GM21619 (cell line): ENCODE data around the gene PCDHB9.
"Not testable (repeated sequence)": the region's sequence is repeated elsewhere in the genome, so short reads cannot be mapped to it uniquely, and the experiment has no call there.

Source experiments
- ATAC-seq: cut with Tn5 transposase; IDR thresholded peaks from one replicate; pipeline ENCODE4 v1.9.1; 2021; ENCODE audit not compliant: unreplicated experiment

The PCDHB9 gene

GRCh38 chr5:141186897-141187512 lies at the start of gene PCDHB9:
PCDHB9 (plus strand) TSS chr5:141187161; CDS start chr5:141187319, 158 bp downstream.
- ATAC-seq = no peak

GRCh38 chr5:141137346-141137745 lies 49.6 kb upstream of the PCDHB9 start:
- ATAC-seq = not testable (repeated sequence)

- ATAC-seq = no peak
Observed at GRCh38 chr5:141149812-141150211, 37.1 kb upstream of the PCDHB9 start, which contains the start of gene PCDHB6. PCDHB6 (plus strand) TSS chr5:141150057; CDS start chr5:141150258, 201 bp downstream.

- no peak for ATAC-seq
Observed at GRCh38 chr5:141150224-141150992, 36.6 kb upstream of the PCDHB9 start.

- no peak for ATAC-seq
Observed at GRCh38 chr5:141150993-141151325, 36.0 kb upstream of the PCDHB9 start.

- ATAC-seq = not testable (repeated sequence)
Observed at GRCh38 chr5:141151632-141152031, 35.3 kb upstream of the PCDHB9 start.

GRCh38 chr5:141152096-141152495 lies 34.9 kb upstream of the PCDHB9 start:
- not testable (repeated sequence) for ATAC-seq

GRCh38 chr5:141155540-141156374 lies 31.2 kb upstream of the PCDHB9 start:
- ATAC-seq = no peak

- ATAC-seq = not testable (repeated sequence)
Observed at GRCh38 chr5:141157356-141157755, 29.6 kb upstream of the PCDHB9 start.

- not testable (repeated sequence) for ATAC-seq
Observed at GRCh38 chr5:141157901-141158300, 29.1 kb upstream of the PCDHB9 start.

GRCh38 chr5:141172381-141173204 lies 14.4 kb upstream of the PCDHB9 start, which contains the start of gene PCDHB7:
PCDHB7 (plus strand) TSS chr5:141172644; CDS start chr5:141172836, 192 bp downstream.
- no peak for ATAC-seq

- not testable (repeated sequence) for ATAC-seq
Observed at GRCh38 chr5:141174291-141175104, 12.5 kb upstream of the PCDHB9 start.

GRCh38 chr5:141175933-141176332 lies 11.0 kb upstream of the PCDHB9 start:
- no peak for ATAC-seq

- ATAC-seq = not testable (repeated sequence)
Observed at GRCh38 chr5:141177577-141178191, 9.3 kb upstream of the PCDHB9 start, which contains the start of gene PCDHB8. PCDHB8 (plus strand) TSS chr5:141177790; CDS start chr5:141178035, 245 bp downstream.

GRCh38 chr5:141179371-141179770 lies 7.6 kb upstream of the PCDHB9 start:
- not testable (repeated sequence) for ATAC-seq

- not testable (repeated sequence) for ATAC-seq
Observed at GRCh38 chr5:141179876-141180275, 7.1 kb upstream of the PCDHB9 start.

GRCh38 chr5:141180313-141180712 lies 6.6 kb upstream of the PCDHB9 start:
- no peak for ATAC-seq

- no peak for ATAC-seq
Observed at GRCh38 chr5:141182248-141182647, 4.7 kb upstream of the PCDHB9 start, which contains the start of gene PCDHB16. PCDHB16 (plus strand) TSS chr5:141182387; CDS start chr5:141182560, 173 bp downstream.
